IPS-NIHi11 (cell line): ENCODE data around the gene MLST8.

Experiments used
- DNase-seq: peaks from one replicate; pipeline ENCODE4 v3.0.0; 2012; ENCODE audit warnings: mixed read lengths, low spot score

MLST8 gene

GRCh38 chr16:2173916-2174315 lies 31.3 kb upstream of the MLST8 start:
- no peak for DNase-seq

GRCh38 chr16:2174396-2175131 lies 30.7 kb upstream of the MLST8 start:
- DNase-seq, result no peak

- no peak for DNase-seq
These were observed 29.8 kb upstream of the MLST8 start for GRCh38 chr16:2175454-2175853.

GRCh38 chr16:2176047-2176446 lies 29.2 kb upstream of the MLST8 start:
- DNase-seq, result no peak

- DNase-seq, result no peak
These were observed 28.2 kb upstream of the MLST8 start for GRCh38 chr16:2177101-2177500.

GRCh38 chr16:2177561-2177960 lies 27.7 kb upstream of the MLST8 start:
- no peak for DNase-seq

GRCh38 chr16:2178321-2179106 lies 26.7 kb upstream of the MLST8 start:
- peak; percentile 95 for DNase-seq

- DNase-seq, result no peak
These were observed 26.1 kb upstream of the MLST8 start for GRCh38 chr16:2179107-2179501.

GRCh38 chr16:2179576-2179975 lies 25.7 kb upstream of the MLST8 start:
- no peak for DNase-seq

- no peak for DNase-seq
These were observed 24.8 kb upstream of the MLST8 start for GRCh38 chr16:2180461-2180860.

- peak; percentile 69 for DNase-seq
These were observed 24.0 kb upstream of the MLST8 start for GRCh38 chr16:2180962-2181923.

GRCh38 chr16:2181952-2182351 lies 23.3 kb upstream of the MLST8 start:
- DNase-seq, result no peak

- no peak for DNase-seq
These were observed 21.6 kb upstream of the MLST8 start for GRCh38 chr16:2183671-2184070.

GRCh38 chr16:2184346-2184745 lies 20.9 kb upstream of the MLST8 start:
- DNase-seq, result no peak

GRCh38 chr16:2184962-2185361 lies 20.3 kb upstream of the MLST8 start:
- DNase-seq, result no peak

GRCh38 chr16:2186064-2186463 lies 19.2 kb upstream of the MLST8 start:
- DNase-seq, result no peak

- no peak for DNase-seq
These were observed 18.7 kb upstream of the MLST8 start for GRCh38 chr16:2186505-2186904.

GRCh38 chr16:2187212-2187611 lies 18.0 kb upstream of the MLST8 start:
- DNase-seq, result no peak

GRCh38 chr16:2188395-2188794 lies 16.9 kb upstream of the MLST8 start:
- no peak for DNase-seq

- DNase-seq, result no peak
These were observed 15.9 kb upstream of the MLST8 start for GRCh38 chr16:2189252-2189893.

GRCh38 chr16:2190002-2190658 lies 15.1 kb upstream of the MLST8 start:
- no peak for DNase-seq
